ENCODE data around the gene RUNX1.

The RUNX1 gene

DNA sequence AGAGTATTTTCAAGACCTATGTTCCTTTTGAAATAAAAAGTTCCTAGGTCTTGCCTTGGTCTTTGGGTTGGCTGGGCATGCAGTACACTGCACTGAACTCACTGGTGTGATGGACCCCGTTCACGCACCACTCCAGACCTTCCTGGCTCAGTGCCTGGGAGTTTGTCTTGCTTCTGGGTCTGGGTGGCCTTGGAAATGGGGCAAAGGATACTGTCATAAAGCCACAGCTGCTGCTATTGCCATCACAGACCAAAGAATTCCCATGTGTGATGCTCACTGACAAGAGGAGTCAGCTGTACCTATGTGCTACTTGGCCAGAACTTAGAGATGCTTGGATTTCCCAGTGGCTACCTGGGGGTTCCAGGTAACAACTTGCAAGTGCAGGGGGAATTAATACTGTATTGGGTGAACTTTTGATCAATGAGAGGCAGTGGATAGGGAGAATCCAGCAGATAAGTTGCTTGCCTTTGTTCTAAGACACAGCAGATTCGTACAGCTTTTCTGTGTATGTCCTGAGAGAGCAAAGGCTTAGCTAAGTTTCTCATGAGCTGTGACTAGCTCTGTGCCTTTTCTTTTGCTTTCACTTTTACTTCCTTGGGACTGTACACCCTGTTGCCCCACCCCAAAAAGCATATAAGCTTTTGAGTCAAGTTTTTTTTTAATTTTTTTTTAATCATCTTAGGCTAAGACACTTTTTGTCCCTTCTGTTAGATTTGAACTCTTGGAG, 115.3 kb downstream of the RUNX1 start:
- no peak for TF ChIP-seq HDGF (IDR thresholded peaks at IDR 0.05; ENCODE audit: borderline replicate concordance)
- ChIA-PET POLR2A (no interaction called here), CTCF (no interaction called here)
- no peak for DNase-seq (ENCODE audit: extremely low spot score)

DNA sequence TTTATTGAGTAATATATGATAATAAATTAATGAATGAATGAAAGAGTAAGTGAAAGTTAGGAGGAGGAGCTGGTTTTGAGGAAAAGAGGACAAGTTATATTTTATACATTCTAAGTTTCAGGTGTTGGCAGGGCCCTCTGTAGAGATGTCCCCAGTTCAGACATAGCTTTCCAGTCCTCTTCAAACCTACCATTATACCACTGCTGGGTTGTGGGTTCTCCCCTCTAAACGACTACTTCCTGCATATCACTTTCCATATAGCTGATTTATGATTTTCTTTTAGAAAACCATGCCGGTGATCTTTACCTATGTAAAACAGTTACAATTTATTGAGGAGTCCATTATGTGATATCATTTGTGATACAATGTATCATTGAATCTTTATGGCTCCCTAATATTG, 116.9 kb downstream of the RUNX1 start:
- no peak for TF ChIP-seq ZNF384 (IDR thresholded peaks at IDR 0.05)
- TF ChIP-seq SP1 (IDR thresholded peaks at IDR 0.05) = no peak
- TF ChIP-seq, protein P1, sequence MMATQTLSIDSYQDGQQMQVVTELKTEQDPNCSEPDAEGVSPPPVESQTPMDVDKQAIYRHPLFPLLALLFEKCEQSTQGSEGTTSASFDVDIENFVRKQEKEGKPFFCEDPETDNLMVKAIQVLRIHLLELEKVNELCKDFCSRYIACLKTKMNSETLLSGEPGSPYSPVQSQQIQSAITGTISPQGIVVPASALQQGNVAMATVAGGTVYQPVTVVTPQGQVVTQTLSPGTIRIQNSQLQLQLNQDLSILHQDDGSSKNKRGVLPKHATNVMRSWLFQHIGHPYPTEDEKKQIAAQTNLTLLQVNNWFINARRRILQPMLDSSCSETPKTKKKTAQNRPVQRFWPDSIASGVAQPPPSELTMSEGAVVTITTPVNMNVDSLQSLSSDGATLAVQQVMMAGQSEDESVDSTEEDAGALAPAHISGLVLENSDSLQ (IDR thresholded peaks at IDR 0.05) = no peak
- TF ChIP-seq ARNT (IDR thresholded peaks at IDR 0.05) = no peak
- TF ChIP-seq L3MBTL2 (conservative IDR thresholded peaks at IDR 0.05) = no peak
- no peak for DNase-seq (ENCODE audit: extremely low spot score)
- ChIA-PET POLR2A (no interaction called here), CTCF (no interaction called here)

DNA sequence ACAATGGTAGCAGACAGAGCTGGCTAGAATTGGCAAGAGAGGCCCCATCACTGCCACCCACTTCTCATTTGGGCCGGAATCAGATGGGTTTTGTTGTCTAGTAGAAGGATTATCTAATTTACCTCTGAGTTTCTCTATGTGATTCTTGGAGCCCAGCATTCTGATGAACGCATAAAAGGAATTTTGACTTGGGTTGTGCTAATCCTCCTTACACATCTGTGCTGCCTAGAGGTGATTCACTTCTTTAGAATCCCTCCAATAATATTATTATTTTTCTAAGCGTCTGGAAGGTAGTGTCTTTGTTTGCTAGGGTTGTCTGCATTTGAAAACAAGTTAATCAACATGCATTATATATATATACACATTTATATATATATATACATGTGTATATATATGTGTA, 118.1 kb downstream of the RUNX1 start:
- TF ChIP-seq TARDBP (IDR thresholded peaks at IDR 0.05) (no peak), SP1 (IDR thresholded peaks at IDR 0.05) (no peak), FOXM1 (IDR thresholded peaks at IDR 0.05; ENCODE audit: borderline replicate concordance) (no peak), SUZ12 (IDR thresholded peaks at IDR 0.05) (no peak), BHLHE40 (IDR thresholded peaks at IDR 0.05; ENCODE audit: borderline replicate concordance) (no peak), FOXK2 (IDR thresholded peaks at IDR 0.05) (no peak), CTBP1 (IDR thresholded peaks at IDR 0.05; ENCODE audit: borderline replicate concordance) (no peak), NFRKB (IDR thresholded peaks at IDR 0.05) (no peak), HDGF (IDR thresholded peaks at IDR 0.05; ENCODE audit: borderline replicate concordance) (no peak), ELF4 (IDR thresholded peaks at IDR 0.05) (no peak), LEF1 (IDR thresholded peaks at IDR 0.05; ENCODE audit: borderline replicate concordance) (no peak), L3MBTL2 (conservative IDR thresholded peaks at IDR 0.05) (no peak)
- TF ChIP-seq, protein P1 (IDR thresholded peaks at IDR 0.05) = no peak
- no peak for DNase-seq (ENCODE audit: extremely low spot score)
- CTCF ChIA-PET = no interaction called here
- POLR2A ChIA-PET = no interaction called here

DNA sequence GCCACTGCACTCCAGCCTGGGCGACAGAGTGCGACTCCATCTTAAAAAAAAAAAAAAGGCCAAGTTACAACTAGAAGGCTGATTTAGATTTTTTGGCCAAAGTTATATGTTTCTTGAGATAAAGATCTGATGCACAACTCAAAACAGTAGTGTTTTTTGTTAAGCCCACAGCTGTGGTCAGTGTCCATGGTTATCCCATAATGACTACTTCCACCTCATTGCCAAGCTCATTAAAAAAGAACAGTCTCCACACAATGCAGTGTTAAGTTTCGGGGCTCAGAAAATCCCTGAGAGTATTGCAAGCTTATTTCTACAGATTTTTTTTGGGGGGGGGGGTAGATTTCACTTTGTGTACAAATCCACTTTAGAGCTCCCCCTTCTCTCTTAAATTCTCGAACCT, 120.5 kb downstream of the RUNX1 start:
- ChIA-PET CTCF (no interaction called here), POLR2A (no interaction called here)
- DNase-seq (ENCODE audit: extremely low spot score) = no peak
- no peak for TF ChIP-seq FOXM1 (IDR thresholded peaks at IDR 0.05; ENCODE audit: borderline replicate concordance)
- TF ChIP-seq L3MBTL2 (conservative IDR thresholded peaks at IDR 0.05) = no peak
- no peak for TF ChIP-seq ARNT (IDR thresholded peaks at IDR 0.05)
- TF ChIP-seq ELF4 (IDR thresholded peaks at IDR 0.05) = no peak
- TF ChIP-seq NFRKB (IDR thresholded peaks at IDR 0.05) = no peak
- TF ChIP-seq, protein P1 (IDR thresholded peaks at IDR 0.05) = no peak
- no peak for TF ChIP-seq FOXA1 (IDR thresholded peaks at IDR 0.05)
- TF ChIP-seq TARDBP (IDR thresholded peaks at IDR 0.05) = no peak
- TF ChIP-seq SP1 (IDR thresholded peaks at IDR 0.05) = no peak
- no peak for TF ChIP-seq SUZ12 (IDR thresholded peaks at IDR 0.05)
- TF ChIP-seq FOXK2 (IDR thresholded peaks at IDR 0.05) = no peak
- TF ChIP-seq BHLHE40 (IDR thresholded peaks at IDR 0.05; ENCODE audit: borderline replicate concordance) = no peak
- no peak for TF ChIP-seq LEF1 (IDR thresholded peaks at IDR 0.05; ENCODE audit: borderline replicate concordance)
- TF ChIP-seq ZNF384 (IDR thresholded peaks at IDR 0.05) = no peak
- TF ChIP-seq HDGF (IDR thresholded peaks at IDR 0.05; ENCODE audit: borderline replicate concordance) = no peak
- no peak for TF ChIP-seq CTBP1 (IDR thresholded peaks at IDR 0.05; ENCODE audit: borderline replicate concordance)

DNA sequence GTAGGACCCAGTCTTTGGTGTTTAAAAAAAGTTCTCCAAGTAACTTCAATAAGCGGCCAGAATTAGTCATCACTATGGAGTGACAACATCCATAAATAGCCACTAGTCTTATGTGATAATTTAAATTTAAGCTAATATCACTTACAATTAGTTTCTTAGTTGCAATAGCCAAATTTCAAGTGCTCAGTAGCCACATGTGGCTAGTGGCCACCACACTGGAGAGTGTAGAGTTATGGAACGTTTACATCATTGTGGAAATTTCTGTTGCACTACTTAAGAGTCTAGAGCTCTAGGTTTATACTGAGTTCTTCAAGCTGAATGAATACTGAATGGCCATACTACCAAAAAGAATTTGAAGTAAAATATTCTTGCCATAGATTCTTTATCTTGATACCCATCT, 121.1 kb downstream of the RUNX1 start:
- no peak for DNase-seq (ENCODE audit: extremely low spot score)
- CTCF ChIA-PET = no interaction called here
- TF ChIP-seq L3MBTL2 (conservative IDR thresholded peaks at IDR 0.05) (no peak), FOXA1 (IDR thresholded peaks at IDR 0.05) (no peak), BHLHE40 (IDR thresholded peaks at IDR 0.05; ENCODE audit: borderline replicate concordance) (no peak), FOXK2 (IDR thresholded peaks at IDR 0.05) (no peak), ELF4 (IDR thresholded peaks at IDR 0.05) (no peak), NFRKB (IDR thresholded peaks at IDR 0.05) (no peak), TARDBP (IDR thresholded peaks at IDR 0.05) (no peak), LEF1 (IDR thresholded peaks at IDR 0.05; ENCODE audit: borderline replicate concordance) (no peak), FOXM1 (IDR thresholded peaks at IDR 0.05; ENCODE audit: borderline replicate concordance) (no peak), ZNF384 (IDR thresholded peaks at IDR 0.05) (no peak), SP1 (IDR thresholded peaks at IDR 0.05) (no peak), HDGF (IDR thresholded peaks at IDR 0.05; ENCODE audit: borderline replicate concordance) (no peak)
- POLR2A ChIA-PET = no interaction called here

DNA sequence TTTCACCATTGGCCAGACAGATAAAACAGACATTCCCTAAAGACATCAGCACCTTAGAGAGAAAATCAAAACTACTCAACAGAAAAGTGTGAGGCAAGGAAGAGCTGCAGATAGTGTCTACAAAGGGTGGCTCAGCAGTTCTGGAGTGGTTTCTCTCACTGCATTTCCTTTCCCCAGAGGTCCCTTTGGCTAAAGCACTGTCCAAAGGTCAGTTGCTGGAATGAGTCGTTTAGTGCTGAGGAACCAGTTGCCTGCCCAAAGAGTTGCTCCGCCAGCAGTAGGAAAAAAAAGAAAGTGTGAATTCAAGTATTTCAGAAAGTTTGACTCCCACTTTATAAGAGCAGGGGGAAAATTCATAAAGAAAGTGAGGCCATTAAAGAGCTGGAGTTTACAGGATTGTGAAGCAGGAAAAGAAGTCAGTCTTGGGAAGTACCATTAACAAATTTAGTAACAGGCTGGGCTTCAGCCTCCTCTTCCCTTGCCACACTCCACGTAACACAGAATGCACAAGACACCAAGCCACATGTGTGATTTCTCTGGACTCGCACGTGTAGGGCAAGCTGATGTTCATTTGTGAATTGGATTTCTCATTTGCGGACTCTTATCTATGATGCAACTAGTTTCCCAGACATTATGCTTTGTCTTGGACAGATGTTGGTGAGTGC, 122.2 kb downstream of the RUNX1 start:
- no peak for TF ChIP-seq BHLHE40 (IDR thresholded peaks at IDR 0.05; ENCODE audit: borderline replicate concordance)
- TF ChIP-seq NFRKB (IDR thresholded peaks at IDR 0.05) = no peak
- no peak for TF ChIP-seq ELF4 (IDR thresholded peaks at IDR 0.05)
- no peak for TF ChIP-seq TARDBP (IDR thresholded peaks at IDR 0.05)
- no peak for TF ChIP-seq CTBP1 (IDR thresholded peaks at IDR 0.05; ENCODE audit: borderline replicate concordance)
- no peak for DNase-seq (ENCODE audit: extremely low spot score)
- CTCF ChIA-PET = no interaction called here
- POLR2A ChIA-PET = no interaction called here

All from HEK293T (cell line).